Cardiac septum (tissue), 1 donor: ENCODE measurements around the gene HMCES. TPM values are rescaled to one million over a fixed set of nuclear protein-coding genes. Genes with fewer than 3 reads are reported as not detected.

Experiments used
- microRNA-seq: library from miRNA; unstranded; fragments of <30 nt; microRNA quantifications from one replicate; pipeline ENCODE4 v1.2.0, GENCODE V29; 2020
- total RNA-seq: library from RNA; stranded (reverse); fragmentation: NEBNext Ultra II Directional; extraction: Animal tissue kit (Norgen Biotek cat#: 25700); gene quantifications from one replicate; pipeline ENCODE4 v1.2.1, GENCODE V29; 2021
- donor health status: DM: no; HTN: no; CAD: no.

HMCES gene
- total RNA-seq, 1 donor from 2014 or later = 32.9 TPM

Small RNAs within 50 kb of the gene (microRNA-seq; reads per million reads assigned to microRNA genes)
- gene MIR6826 = not detected

Other genes with a start within 250 kb of the HMCES start
- gene GP9, start 218.1 kb upstream of the HMCES start, total RNA-seq = 0.27 TPM
- gene RAB43, start 157.1 kb upstream of the HMCES start, total RNA-seq = 3.4 TPM
- gene ISY1, start 117.8 kb upstream of the HMCES start, total RNA-seq = 23.9 TPM
- gene CNBP, start 95.0 kb upstream of the HMCES start, total RNA-seq = 458 TPM
- 122 TPM for gene COPG1, start 29.3 kb upstream of the HMCES start, total RNA-seq
- 0.16 TPM for gene EFCAB12, start 149.8 kb downstream of the HMCES start, total RNA-seq
- 18.2 TPM for gene MBD4, start 161.1 kb downstream of the HMCES start, total RNA-seq
- 11.0 TPM for gene IFT122, start 161.4 kb downstream of the HMCES start, total RNA-seq
- not detected for gene RHO, start 249.8 kb downstream of the HMCES start, total RNA-seq